ENCODE data around the gene OR52E1. TPM values are rescaled to one million over a fixed set of nuclear protein-coding genes. Genes with fewer than 3 reads are reported as not detected.

The OR52E1 gene
- polyA plus RNA-seq, 1 donor (not counting 4 experiments of a cell fraction or from before 2014, with no cell fraction given) = not detected

DNA sequence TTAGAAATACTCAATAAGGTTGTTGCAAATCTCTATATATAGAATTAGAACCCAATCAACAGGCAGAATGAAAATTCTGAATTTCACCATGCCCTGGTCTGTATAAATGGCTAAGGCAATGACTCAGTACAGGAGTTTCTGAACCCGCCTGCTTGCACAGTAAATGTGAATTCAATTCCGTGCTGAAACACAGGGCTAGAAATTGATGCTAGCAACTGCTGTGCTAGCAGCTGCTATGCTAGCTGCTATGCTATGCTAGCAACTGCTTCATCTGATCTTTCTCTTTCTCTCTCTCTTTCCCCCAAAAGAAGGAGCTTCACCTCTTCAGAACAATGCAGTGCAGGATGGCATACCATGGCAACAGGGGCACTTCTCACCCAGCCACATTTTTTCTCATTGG is 32.7 kb upstream of the OR52E1 start:
- no peaks in the 10 kb centered on the region for H3K4me1 ChIP-seq (ENCODE audit: control insufficient read depth, extremely low read depth, insufficient read depth, low read length)

DNA sequence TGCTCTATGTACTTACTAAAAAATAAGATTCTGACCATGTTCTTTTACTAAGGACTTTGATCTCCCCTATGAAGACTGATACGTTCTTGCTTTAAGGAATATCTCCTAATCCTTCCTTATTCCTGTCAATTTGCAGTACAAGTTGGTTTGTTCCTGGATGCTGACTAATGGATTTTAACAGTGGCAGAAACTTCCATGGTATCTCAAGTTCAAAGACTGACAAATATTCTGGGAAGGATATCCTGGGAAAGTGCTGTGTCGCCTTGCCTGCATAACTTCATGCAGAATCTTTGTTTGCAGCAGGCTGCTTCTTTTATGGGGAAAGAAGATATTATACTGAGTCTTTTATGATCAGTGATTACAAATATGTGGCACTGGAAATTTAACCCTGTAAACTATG is 31.4 kb upstream of the OR52E1 start:
- H3K27ac ChIP-seq (ENCODE audit: control insufficient read depth, insufficient read depth, low read length) = no peak overlapping the region
- FAIRE-seq (no peak), DNase-seq (ENCODE audit: low read depth, low spot score) (no peak)
- TF ChIP-seq EZH2 (IDR thresholded peaks at IDR 0.05; ENCODE audit: low read length) = no peak
- TF ChIP-seq, protein P1, sequence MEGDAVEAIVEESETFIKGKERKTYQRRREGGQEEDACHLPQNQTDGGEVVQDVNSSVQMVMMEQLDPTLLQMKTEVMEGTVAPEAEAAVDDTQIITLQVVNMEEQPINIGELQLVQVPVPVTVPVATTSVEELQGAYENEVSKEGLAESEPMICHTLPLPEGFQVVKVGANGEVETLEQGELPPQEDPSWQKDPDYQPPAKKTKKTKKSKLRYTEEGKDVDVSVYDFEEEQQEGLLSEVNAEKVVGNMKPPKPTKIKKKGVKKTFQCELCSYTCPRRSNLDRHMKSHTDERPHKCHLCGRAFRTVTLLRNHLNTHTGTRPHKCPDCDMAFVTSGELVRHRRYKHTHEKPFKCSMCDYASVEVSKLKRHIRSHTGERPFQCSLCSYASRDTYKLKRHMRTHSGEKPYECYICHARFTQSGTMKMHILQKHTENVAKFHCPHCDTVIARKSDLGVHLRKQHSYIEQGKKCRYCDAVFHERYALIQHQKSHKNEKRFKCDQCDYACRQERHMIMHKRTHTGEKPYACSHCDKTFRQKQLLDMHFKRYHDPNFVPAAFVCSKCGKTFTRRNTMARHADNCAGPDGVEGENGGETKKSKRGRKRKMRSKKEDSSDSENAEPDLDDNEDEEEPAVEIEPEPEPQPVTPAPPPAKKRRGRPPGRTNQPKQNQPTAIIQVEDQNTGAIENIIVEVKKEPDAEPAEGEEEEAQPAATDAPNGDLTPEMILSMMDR (optimal IDR thresholded peaks at IDR 0.05 in 1 of 3, IDR thresholded peaks at IDR 0.05 in 1 of 3, conservative IDR thresholded peaks at IDR 0.05 in 1 of 3; ENCODE audit: extremely low read depth in 1 of 3, insufficient read depth in 2 of 3, low read length in 3 of 3) = no peak
- no peaks in the 10 kb centered on the region for H3K79me2 ChIP-seq (ENCODE audit: control insufficient read depth, insufficient read depth, low read length)
- no peak overlapping the region for H2AFZ ChIP-seq (ENCODE audit: control insufficient read depth, low read length)
- no peaks in the 10 kb centered on the region for H3K27me3 ChIP-seq (ENCODE audit: control insufficient read depth, extremely low read depth, insufficient read depth, low read length)
- no peaks in the 10 kb centered on the region for H3K36me3 ChIP-seq (ENCODE audit: control insufficient read depth in 2 of 2, extremely low read depth in 1 of 2, insufficient read depth in 2 of 2, low read length in 2 of 2)
- H3K9me3 ChIP-seq (ENCODE audit: control insufficient read depth, low read depth, low read length) = no peaks in the 10 kb centered on the region
- no peaks in the 10 kb centered on the region for H4K20me1 ChIP-seq (ENCODE audit: control insufficient read depth, extremely low read depth, insufficient read depth, low read length)
- H3K9me1 ChIP-seq (ENCODE audit: control insufficient read depth, extremely low read depth, insufficient read depth, low read length) = no peaks in the 10 kb centered on the region
- dilution Hi-C loops (cut with MboI; ENCODE audit: extremely low pct_ligation_motif_present, low sequenced_read_pairs) = no loop called here
- no peak overlapping the region for H3K4me2 ChIP-seq (ENCODE audit: control insufficient read depth, extremely low read depth, insufficient read depth, low read depth, low read length)
- no peak overlapping the region for H3K9ac ChIP-seq (ENCODE audit: control insufficient read depth, extremely low read depth, insufficient read depth, low read length)
- H3K4me3 ChIP-seq (ENCODE audit: control insufficient read depth in 2 of 3, extremely low read depth in 1 of 3, insufficient read depth in 2 of 3, low read depth in 1 of 3, low read length in 3 of 3) = no peak overlapping the region
- H3K4me1 ChIP-seq (ENCODE audit: control insufficient read depth, extremely low read depth, insufficient read depth, low read length) = no peaks in the 10 kb centered on the region

More for the DNA sequence above, 32.7 kb upstream of the OR52E1 start:
- TF ChIP-seq EZH2 (IDR thresholded peaks at IDR 0.05; ENCODE audit: low read length) = no peak
- TF ChIP-seq, protein P1 (optimal IDR thresholded peaks at IDR 0.05 in 1 of 3, IDR thresholded peaks at IDR 0.05 in 1 of 3, conservative IDR thresholded peaks at IDR 0.05 in 1 of 3; ENCODE audit: extremely low read depth in 1 of 3, insufficient read depth in 2 of 3, low read length in 3 of 3) = no peak
- Histone ChIP-seq H3K27me3 (ENCODE audit: control insufficient read depth, extremely low read depth, insufficient read depth, low read length) (no peaks in the 10 kb centered on the region), H3K9me3 (ENCODE audit: control insufficient read depth, low read depth, low read length) (no peaks in the 10 kb centered on the region), H3K79me2 (ENCODE audit: control insufficient read depth, insufficient read depth, low read length) (no peaks in the 10 kb centered on the region), H3K4me3 (ENCODE audit: control insufficient read depth in 2 of 3, extremely low read depth in 1 of 3, insufficient read depth in 2 of 3, low read depth in 1 of 3, low read length in 3 of 3) (no peak overlapping the region), H3K4me2 (ENCODE audit: control insufficient read depth, extremely low read depth, insufficient read depth, low read depth, low read length) (no peak overlapping the region), H4K20me1 (ENCODE audit: control insufficient read depth, extremely low read depth, insufficient read depth, low read length) (no peaks in the 10 kb centered on the region), H2AFZ (ENCODE audit: control insufficient read depth, low read length) (no peak overlapping the region), H3K36me3 (ENCODE audit: control insufficient read depth in 2 of 2, extremely low read depth in 1 of 2, insufficient read depth in 2 of 2, low read length in 2 of 2) (no peaks in the 10 kb centered on the region), H3K27ac (ENCODE audit: control insufficient read depth, insufficient read depth, low read length) (no peak overlapping the region), H3K9ac (ENCODE audit: control insufficient read depth, extremely low read depth, insufficient read depth, low read length) (no peak overlapping the region), H3K9me1 (ENCODE audit: control insufficient read depth, extremely low read depth, insufficient read depth, low read length) (no peaks in the 10 kb centered on the region)
- DNase-seq (ENCODE audit: low read depth, low spot score) (no peak), FAIRE-seq (no peak)
- dilution Hi-C loops (cut with MboI; ENCODE audit: extremely low pct_ligation_motif_present, low sequenced_read_pairs) = no loop called here

Data from keratinocyte (primary cell).